K562 (cell line): ENCODE measurements around the gene PSORS1C1. TPM values are rescaled to one million over a fixed set of nuclear protein-coding genes. Genes with fewer than 3 reads are reported as not detected.
A peak's percentile ranks its signal among the peaks of the same experiment; 100 is the strongest.

Experiments used
- KAT7 ChIP-seq: sonication (generic); formaldehyde crosslinking; IDR thresholded peaks from 2 replicates; pipeline ENCODE4 v1.8.0; 2022; ENCODE audit warnings: missing genetic modification reagents, mild to moderate bottlenecking, borderline replicate concordance
- MYNN ChIP-seq, 2 experiments: sonication (generic); formaldehyde crosslinking in 1 of 2; IDR thresholded peaks; 2 replicates each; pipeline versions ENCODE4 v1.5.0 to v1.6.1; 2016 to 2020; ENCODE audit warnings: antibody characterized with exemption in 1 of 2, missing genetic modification reagents in 1 of 2
- NR2C2 ChIP-seq, 2 experiments: fragments of 200-800 bp in 1 of 2; sonication (Bioruptor generic) in 1 of 2; sonication (generic) in 1 of 2; formaldehyde crosslinking in 1 of 2; IDR thresholded peaks; 2 replicates each; pipeline versions ENCODE4 v1.6.1 to v1.8.0; 2016 to 2022; ENCODE audit warnings: mild to moderate bottlenecking in 1 of 2, missing compliant biosample characterization in 1 of 2, missing genetic modification characterization in 1 of 2, missing genetic modification reagents in 1 of 2
- SRSF1 ChIP-seq: fragments of 200-400 bp; formaldehyde crosslinking; IDR thresholded peaks from 2 replicates; pipeline ENCODE4 v1.6.1; 2017; ENCODE audit warnings: mild to moderate bottlenecking, low read depth, low read length, moderate library complexity
- TAL1 ChIP-seq: fragments of 450-650 bp; IDR thresholded peaks from 2 replicates; pipeline ENCODE4 v1.6.1; 2016; ENCODE audit warnings: mild to moderate bottlenecking
- ZNF77 ChIP-seq: fragments of 250-450 bp; sonication (Bioruptor Pico); IDR thresholded peaks from 2 replicates; pipeline ENCODE4 v1.5.0; 2020
- polyA plus RNA-seq, 8 experiments: library from polyadenylated mRNA; depleted of rRNA in 4 of 8; stranded (reverse) in 5 of 8; unstranded in 3 of 8; fragments of >200 nt; fragmentation: Nextera tagmentation in 2 of 8; fragmentation: Illumina TruSeq in 1 of 8; extraction: Ambion mirVana in 2 of 8; extraction: Trizol in 1 of 8; gene quantifications; 2 replicates each; pipeline versions ENCODE4 v1.2.1 to v1.2.3, GENCODE V29; 2011 to 2014; ENCODE audit warnings: inconsistent platforms in 1 of 8, missing spikeins in 1 of 8
- total RNA-seq, 7 experiments: library from RNA; depleted of rRNA in 6 of 7; stranded (reverse); fragments of >200 nt in 6 of 7; fragmentation: Illumina TruSeq in 2 of 7; extraction: Trizol in 2 of 7; gene quantifications; 2 replicates each; pipeline versions ENCODE4 v1.2.1 to v1.2.3, GENCODE V29; 2011 to 2021; ENCODE audit warnings: low replicate concordance in 1 of 7
- TF ChIP-seq, protein P1 (sequence below): fragments of 150-350 bp; conservative IDR thresholded peaks from 2 replicates; pipeline ENCODE4 v1.6.1; 2014; ENCODE audit warnings: low read length
- TF ChIP-seq, protein P2 (sequence below): sonication (generic); formaldehyde crosslinking; IDR thresholded peaks from 2 replicates; pipeline ENCODE4 v1.8.0; 2022; ENCODE audit warnings: mild to moderate bottlenecking, missing genetic modification reagents
- TF ChIP-seq, protein P3 (sequence below): sonication (generic); formaldehyde crosslinking; IDR thresholded peaks from 2 replicates; pipeline ENCODE4 v1.8.0; 2022; ENCODE audit warnings: missing genetic modification reagents, mild to moderate bottlenecking, borderline replicate concordance
- TF ChIP-seq, protein P4 (sequence below): fragments of 450-650 bp; formaldehyde crosslinking; IDR thresholded peaks from 2 replicates; pipeline ENCODE4 v1.4.0; 2022; ENCODE audit warnings: mild to moderate bottlenecking, moderate library complexity
- TF ChIP-seq, protein P5 (sequence below), 2 experiments: fragments of 450-650 bp; formaldehyde crosslinking in 1 of 2; IDR thresholded peaks; 2 replicates each; pipeline versions ENCODE4 v1.4.0 to v1.6.1; 2014 to 2020; ENCODE audit warnings: mild to moderate bottlenecking in 2 of 2, borderline replicate concordance in 1 of 2, low read depth in 1 of 2

PSORS1C1 gene
- total and polyA plus RNA-seq, 9 of the 15 experiments (the other 6 are each of a cell fraction or from before 2014, with no cell fraction given) = 0.11 TPM; not detected in 8

DNA sequence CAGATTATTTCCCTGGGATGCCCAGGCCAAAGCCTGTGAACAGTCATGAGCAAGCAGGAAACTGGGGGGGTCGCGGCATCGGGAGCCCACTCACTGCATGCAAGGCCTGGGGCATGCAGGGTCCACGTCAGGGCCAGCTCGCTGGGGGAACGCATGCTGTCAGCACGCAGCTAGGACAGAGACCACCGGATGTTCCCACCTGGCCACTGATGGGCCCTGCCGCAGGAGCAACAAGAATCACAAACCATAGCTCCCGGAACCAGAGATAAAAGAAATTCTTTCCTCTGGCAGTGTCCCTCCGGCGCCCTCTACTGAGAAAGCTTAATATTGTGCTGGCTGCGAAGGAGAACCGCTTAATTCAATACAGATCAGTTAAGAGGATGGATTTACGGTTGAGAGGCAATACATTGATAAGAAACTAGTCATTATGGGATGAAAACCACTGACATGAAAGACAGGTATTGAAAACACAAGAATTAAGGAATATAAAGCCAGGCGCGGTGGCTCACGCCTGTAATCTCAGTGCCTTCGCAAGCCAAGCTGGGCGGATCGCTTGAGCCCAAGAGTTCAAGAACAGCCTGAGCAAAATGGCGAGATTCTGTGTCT lies 34.8 kb upstream of the PSORS1C1 start (continued):
- TF ChIP-seq, protein P1, sequence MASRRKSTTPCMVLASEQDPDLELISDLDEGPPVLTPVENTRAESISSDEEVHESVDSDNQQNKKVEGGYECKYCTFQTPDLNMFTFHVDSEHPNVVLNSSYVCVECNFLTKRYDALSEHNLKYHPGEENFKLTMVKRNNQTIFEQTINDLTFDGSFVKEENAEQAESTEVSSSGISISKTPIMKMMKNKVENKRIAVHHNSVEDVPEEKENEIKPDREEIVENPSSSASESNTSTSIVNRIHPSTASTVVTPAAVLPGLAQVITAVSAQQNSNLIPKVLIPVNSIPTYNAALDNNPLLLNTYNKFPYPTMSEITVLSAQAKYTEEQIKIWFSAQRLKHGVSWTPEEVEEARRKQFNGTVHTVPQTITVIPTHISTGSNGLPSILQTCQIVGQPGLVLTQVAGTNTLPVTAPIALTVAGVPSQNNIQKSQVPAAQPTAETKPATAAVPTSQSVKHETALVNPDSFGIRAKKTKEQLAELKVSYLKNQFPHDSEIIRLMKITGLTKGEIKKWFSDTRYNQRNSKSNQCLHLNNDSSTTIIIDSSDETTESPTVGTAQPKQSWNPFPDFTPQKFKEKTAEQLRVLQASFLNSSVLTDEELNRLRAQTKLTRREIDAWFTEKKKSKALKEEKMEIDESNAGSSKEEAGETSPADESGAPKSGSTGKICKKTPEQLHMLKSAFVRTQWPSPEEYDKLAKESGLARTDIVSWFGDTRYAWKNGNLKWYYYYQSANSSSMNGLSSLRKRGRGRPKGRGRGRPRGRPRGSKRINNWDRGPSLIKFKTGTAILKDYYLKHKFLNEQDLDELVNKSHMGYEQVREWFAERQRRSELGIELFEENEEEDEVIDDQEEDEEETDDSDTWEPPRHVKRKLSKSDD = no peak
- TF ChIP-seq KAT7 (CRISPR knock-in tag) (no peak), ZNF77 (no peak), NR2C2 (CRISPR knock-in tag; IDR thresholded peaks at IDR 0.05) (0 out of 2 replicates have a peak, but pooled peaks have one; percentile 22), NR2C2 (tag; IDR thresholded peaks at IDR 0.05) (no peak), TAL1 (no peak), MYNN (IDR thresholded peaks at IDR 0.05) (no peak), MYNN (CRISPR knock-in tag; IDR thresholded peaks at IDR 0.05) (no peak), SRSF1 (no peak)
- TF ChIP-seq, protein P2, sequence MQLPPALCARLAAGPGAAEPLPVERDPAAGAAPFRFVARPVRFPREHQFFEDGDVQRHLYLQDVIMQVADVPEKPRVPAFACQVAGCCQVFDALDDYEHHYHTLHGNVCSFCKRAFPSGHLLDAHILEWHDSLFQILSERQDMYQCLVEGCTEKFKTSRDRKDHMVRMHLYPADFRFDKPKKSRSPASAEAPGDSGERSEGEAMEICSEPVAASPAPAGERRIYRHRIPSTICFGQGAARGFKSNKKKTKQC (CRISPR knock-in tag) = no peak
- TF ChIP-seq, protein P3, sequence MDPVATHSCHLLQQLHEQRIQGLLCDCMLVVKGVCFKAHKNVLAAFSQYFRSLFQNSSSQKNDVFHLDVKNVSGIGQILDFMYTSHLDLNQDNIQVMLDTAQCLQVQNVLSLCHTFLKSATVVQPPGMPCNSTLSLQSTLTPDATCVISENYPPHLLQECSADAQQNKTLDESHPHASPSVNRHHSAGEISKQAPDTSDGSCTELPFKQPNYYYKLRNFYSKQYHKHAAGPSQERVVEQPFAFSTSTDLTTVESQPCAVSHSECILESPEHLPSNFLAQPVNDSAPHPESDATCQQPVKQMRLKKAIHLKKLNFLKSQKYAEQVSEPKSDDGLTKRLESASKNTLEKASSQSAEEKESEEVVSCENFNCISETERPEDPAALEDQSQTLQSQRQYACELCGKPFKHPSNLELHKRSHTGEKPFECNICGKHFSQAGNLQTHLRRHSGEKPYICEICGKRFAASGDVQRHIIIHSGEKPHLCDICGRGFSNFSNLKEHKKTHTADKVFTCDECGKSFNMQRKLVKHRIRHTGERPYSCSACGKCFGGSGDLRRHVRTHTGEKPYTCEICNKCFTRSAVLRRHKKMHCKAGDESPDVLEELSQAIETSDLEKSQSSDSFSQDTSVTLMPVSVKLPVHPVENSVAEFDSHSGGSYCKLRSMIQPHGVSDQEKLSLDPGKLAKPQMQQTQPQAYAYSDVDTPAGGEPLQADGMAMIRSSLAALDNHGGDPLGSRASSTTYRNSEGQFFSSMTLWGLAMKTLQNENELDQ (CRISPR knock-in tag) = no peak
- TF ChIP-seq, protein P4, sequence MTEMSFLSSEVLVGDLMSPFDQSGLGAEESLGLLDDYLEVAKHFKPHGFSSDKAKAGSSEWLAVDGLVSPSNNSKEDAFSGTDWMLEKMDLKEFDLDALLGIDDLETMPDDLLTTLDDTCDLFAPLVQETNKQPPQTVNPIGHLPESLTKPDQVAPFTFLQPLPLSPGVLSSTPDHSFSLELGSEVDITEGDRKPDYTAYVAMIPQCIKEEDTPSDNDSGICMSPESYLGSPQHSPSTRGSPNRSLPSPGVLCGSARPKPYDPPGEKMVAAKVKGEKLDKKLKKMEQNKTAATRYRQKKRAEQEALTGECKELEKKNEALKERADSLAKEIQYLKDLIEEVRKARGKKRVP (CRISPR knock-in tag) = no peak
- TF ChIP-seq, protein P5, sequence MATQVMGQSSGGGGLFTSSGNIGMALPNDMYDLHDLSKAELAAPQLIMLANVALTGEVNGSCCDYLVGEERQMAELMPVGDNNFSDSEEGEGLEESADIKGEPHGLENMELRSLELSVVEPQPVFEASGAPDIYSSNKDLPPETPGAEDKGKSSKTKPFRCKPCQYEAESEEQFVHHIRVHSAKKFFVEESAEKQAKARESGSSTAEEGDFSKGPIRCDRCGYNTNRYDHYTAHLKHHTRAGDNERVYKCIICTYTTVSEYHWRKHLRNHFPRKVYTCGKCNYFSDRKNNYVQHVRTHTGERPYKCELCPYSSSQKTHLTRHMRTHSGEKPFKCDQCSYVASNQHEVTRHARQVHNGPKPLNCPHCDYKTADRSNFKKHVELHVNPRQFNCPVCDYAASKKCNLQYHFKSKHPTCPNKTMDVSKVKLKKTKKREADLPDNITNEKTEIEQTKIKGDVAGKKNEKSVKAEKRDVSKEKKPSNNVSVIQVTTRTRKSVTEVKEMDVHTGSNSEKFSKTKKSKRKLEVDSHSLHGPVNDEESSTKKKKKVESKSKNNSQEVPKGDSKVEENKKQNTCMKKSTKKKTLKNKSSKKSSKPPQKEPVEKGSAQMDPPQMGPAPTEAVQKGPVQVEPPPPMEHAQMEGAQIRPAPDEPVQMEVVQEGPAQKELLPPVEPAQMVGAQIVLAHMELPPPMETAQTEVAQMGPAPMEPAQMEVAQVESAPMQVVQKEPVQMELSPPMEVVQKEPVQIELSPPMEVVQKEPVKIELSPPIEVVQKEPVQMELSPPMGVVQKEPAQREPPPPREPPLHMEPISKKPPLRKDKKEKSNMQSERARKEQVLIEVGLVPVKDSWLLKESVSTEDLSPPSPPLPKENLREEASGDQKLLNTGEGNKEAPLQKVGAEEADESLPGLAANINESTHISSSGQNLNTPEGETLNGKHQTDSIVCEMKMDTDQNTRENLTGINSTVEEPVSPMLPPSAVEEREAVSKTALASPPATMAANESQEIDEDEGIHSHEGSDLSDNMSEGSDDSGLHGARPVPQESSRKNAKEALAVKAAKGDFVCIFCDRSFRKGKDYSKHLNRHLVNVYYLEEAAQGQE (IDR thresholded peaks at IDR 0.05; ENCODE audit: borderline replicate concordance) = peak; percentile 68; the same call in 1 of the 2 replicates
- TF ChIP-seq, protein P5 (CRISPR knock-in tag; IDR thresholded peaks at IDR 0.05; ENCODE audit: low read depth) = no peak
